HG03342 (cell line): Measurements from ENCODE around the gene MTHFD1L.

Experiments
- ATAC-seq: cut with Tn5 transposase; IDR thresholded peaks from one replicate; pipeline ENCODE4 v1.9.1; 2021; ENCODE audit warnings: mild to moderate bottlenecking, moderate library complexity; ENCODE audit not compliant: unreplicated experiment

Gene MTHFD1L

GRCh38 chr6:150987371-150987828 is 121.9 kb downstream of the MTHFD1L start:
- peak; percentile 65 for ATAC-seq

- no peak for ATAC-seq
These were observed 122.5 kb downstream of the MTHFD1L start for GRCh38 chr6:150987855-150988464.

DNA sequence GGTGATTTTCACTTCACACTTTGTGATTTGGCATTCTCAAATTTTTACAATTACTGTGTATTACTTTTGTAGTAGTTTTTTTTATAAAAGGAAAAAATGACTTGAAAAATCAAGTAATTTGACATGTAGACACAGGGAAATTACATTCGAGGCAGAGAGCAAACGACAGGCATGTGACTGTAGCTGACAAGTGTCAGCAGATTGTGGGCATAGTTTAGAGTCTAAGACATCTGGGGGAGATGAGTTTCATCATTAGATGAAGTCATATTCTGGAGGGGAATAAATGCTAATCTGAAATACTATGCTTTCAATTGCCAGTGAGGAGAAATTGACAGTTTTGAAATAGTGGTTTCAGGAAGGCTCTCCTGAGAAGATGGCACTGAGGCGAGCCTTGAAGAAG is 126.0 kb downstream of the MTHFD1L start:
- no peak for ATAC-seq

GRCh38 chr6:150992262-150992661 is 126.8 kb downstream of the MTHFD1L start:
- no peak for ATAC-seq

- ATAC-seq, result no peak
These were observed 127.2 kb downstream of the MTHFD1L start for GRCh38 chr6:150992703-150993102.

- no peak for ATAC-seq
These were observed 127.8 kb downstream of the MTHFD1L start for GRCh38 chr6:150993253-150993652.

DNA sequence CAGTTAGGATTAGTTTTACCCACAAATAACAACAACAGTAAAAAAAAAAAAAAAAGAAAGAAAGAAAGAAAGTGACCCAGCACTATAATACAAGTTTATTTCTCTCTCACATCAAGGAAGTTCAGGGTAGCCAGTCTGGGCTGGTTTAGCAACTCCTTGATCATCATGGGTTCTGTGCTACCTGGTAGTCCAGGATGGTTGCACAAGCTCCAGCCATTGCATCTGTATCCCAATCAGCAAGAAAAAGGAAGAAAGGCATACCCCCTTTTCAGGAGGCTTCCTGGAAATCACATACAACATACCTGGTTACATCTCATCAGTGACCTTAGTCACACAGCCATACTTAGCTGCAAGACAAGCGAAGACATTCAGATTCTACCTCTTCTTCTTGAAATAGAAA is 128.5 kb downstream of the MTHFD1L start:
- ATAC-seq, result no peak

DNA sequence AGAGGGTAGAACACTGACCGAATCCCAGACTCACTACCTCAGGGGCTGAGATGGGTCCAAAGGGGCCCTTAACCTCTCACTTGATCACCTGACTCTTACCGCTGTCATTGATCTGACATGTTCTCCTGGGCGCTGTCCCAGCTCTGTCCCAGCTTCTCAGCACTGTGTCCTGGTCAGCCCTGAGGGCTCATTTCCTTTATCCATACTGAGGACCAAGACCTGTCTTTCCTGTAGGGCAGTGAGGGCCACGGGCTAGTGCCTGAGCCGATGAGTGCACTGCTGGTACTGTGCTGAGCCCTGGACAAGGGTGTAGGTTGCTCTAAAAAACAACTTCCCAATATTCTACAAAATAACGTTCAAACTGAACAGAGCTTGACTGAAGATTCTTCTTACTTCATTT is 131.5 kb downstream of the MTHFD1L start:
- ATAC-seq, result no peak

DNA sequence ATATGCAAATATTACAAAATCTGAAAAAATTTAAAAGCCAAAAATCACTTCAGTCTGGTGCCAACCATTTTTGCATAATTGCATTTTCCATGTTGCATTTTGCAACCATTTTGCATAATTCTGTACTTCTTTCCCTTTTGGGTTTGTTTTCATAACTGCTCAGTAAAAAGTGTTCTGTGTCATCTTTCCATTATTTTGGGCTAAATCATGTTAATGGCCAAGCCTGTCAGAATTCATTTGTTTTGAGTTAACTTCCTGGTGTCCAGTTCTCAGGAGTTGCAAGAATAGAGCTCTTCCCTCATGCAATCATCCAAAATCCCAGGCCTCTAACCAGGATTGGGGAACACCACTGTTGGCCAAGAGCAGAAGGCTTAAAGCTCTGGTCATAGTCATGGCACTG is 133.6 kb downstream of the MTHFD1L start:
- no peak for ATAC-seq

- no peak for ATAC-seq
These were observed 134.1 kb downstream of the MTHFD1L start for GRCh38 chr6:150999576-150999975.

DNA sequence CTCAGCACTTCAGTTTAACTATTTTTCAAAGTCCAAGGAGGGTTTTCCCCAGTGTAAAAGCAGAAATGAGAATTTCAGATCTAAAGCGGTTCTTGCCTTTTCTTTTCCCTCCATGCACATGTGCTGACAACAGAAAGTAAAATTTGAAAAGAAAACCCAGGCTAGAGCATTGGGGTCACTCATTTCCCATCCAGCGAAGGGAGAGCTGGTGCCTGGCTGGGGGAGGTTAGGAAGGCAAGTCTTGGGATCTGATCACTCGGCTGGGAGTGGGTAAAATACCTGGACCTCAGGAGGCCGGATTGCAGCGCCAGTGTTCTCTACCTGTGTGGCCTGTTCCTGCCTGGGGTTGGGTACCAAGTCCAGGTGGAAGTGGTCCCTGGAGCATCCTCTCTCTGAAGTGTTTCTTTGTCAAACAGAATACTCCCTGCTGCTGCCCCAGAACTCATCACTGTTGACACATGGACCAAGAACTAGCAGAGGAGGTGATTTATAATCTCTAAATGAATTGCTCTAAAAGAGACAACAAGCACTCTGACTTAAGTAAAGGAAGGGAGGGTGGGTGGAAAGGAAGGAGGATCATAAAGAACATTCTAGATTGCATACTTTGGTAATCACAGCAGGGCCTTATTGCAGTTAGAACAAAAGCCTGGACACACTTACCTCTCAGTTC is 136.0 kb downstream of the MTHFD1L start:
- no peak for ATAC-seq

- ATAC-seq, result no peak
These were observed 136.6 kb downstream of the MTHFD1L start for GRCh38 chr6:151002057-151002450.

- no peak for ATAC-seq
These were observed 137.0 kb downstream of the MTHFD1L start for GRCh38 chr6:151002491-151002935.

DNA sequence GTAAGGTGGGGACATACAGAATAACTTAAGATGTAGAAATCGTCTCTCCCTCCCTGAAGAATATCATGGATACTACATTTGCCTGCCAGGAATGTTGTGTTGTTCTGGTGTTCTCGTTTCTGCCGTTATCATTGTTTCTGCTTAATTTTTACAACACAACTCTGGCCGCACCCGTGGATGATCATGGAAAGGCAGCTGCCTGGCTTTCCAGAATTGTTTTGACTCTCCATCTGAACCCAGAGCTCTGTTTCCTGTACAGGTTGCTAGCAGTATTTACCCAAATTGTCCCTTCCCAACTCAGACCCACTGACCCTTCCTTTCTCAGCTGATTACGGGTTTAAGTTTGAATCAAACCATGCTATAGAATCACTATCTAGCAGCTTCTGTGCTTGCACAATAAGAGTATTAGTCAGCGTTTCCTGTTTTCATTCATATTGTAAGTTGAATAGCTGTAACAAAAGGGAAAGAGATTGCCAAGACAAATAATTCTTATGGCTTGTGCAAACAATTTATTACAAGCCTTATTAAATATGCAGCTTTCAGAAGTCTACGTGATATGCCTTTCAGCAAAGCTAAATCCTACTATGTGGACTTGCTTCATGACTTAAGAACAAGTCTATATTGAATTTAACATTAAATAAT is 139.0 kb downstream of the MTHFD1L start:
- no peak for ATAC-seq

GRCh38 chr6:151005164-151005563 is 139.7 kb downstream of the MTHFD1L start:
- ATAC-seq, result no peak

DNA sequence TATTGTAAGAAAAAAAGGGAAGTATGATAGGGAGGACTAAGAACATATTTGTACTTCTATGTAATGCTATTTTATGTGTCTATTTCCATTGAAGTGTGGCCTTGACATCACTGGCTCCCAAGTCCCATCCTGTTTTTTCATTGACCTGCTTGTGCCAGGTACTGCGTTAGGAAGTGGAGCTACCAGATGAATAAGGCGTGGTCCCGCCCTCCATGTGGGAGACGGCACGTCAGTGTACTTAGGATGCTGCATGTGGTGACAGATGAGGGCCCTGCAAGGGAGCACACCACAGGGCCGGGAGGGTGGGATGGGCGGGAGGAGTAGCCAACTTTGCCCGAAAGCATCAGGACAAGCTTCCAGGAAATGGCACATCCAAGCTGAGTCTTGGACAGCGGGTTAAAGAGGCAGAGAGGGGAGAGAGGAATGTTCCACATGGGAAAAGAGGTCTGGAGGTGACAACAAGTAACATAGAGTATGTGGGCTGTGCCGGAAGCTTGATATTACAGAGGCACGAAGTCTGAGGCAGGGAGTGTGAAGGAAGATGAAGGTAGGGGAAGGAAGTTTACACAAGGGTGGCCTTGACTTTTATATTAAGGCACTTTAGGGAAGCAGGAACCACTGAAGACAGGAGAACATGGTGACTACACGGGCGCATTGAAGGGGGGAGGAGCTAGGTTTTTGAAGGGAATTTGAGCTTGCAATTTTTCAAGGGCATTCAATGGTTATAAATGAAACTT is 140.6 kb downstream of the MTHFD1L start:
- ATAC-seq, result no peak

DNA sequence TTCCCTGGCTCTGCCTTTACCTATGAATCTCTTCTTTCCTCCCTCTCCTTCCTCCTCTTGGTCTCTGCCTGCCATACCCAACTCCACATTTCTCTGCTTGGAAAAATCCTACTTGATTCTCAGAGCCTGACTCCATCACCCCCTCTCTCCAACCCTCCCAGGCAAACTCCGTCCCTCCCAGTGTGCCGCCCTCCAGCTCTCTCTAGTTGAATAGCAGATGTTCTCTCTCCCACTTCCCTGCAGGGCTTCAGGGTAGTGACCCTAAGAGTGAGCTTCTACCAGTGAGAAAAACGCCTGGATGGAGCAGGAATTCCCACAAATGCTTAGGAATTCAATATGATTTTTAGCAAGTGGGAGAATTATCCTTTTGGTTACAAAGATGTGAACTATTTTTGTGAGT is 141.6 kb downstream of the MTHFD1L start:
- ATAC-seq, result no peak

GRCh38 chr6:151007922-151008321 is 142.4 kb downstream of the MTHFD1L start:
- no peak for ATAC-seq

DNA sequence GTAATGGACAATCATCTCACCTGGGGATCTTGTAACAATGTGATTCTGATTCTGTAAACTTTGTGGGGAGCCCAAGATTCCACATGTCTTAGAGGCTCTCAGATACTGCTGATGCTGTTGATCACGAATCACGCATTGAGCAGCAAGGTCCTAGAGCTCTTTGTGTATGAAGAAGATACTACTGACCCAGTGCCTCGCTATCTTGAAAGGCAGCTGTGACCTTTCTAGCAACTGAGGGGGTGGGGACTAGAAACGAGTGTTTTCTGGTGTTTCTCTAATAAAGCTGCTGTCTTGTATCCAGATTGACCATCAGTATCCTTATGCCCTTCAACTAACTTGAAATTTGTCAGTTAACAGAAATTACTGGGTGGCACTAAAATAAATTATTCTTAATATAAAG is 142.9 kb downstream of the MTHFD1L start:
- ATAC-seq, result no peak

DNA sequence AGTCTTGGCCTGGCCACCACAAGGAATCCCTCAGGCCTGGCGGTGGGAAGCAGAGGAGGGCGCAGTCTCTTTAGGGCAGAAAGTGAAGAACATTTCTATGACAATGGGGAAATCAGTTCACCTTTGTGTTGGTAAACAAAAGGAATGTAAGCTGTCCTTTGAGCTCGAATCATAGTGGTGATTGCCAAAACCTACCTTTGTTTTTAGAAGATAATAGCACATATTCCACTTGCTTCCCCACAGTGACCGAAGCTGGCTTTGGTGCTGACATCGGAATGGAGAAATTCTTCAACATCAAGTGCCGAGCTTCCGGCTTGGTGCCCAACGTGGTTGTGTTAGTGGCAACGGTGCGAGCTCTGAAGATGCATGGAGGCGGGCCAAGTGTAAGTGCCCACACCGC is 144.1 kb downstream of the MTHFD1L start:
- no peak for ATAC-seq

- ATAC-seq, result no peak
These were observed 144.6 kb downstream of the MTHFD1L start for GRCh38 chr6:151010071-151010470.
